GM18517 (cell line): ENCODE measurements around the gene RFLNA.
"Not testable (repeated sequence)": the region's sequence is repeated elsewhere in the genome, so short reads cannot be mapped to it uniquely, and the experiment has no call there.

Experiments
- ATAC-seq: cut with Tn5 transposase; IDR thresholded peaks from one replicate; pipeline ENCODE4 v1.9.1; 2021; ENCODE audit warnings: mild to moderate bottlenecking, moderate library complexity; ENCODE audit not compliant: unreplicated experiment

The RFLNA gene

GRCh38 chr12:124281309-124281708 is 13.6 kb upstream of the RFLNA start:
- no peak for ATAC-seq

GRCh38 chr12:124282287-124282686 is 12.6 kb upstream of the RFLNA start:
- ATAC-seq = no peak

- ATAC-seq = no peak
Observed at GRCh38 chr12:124283326-124283725, 11.6 kb upstream of the RFLNA start.

- no peak for ATAC-seq
Observed at GRCh38 chr12:124284368-124284767, 10.5 kb upstream of the RFLNA start.

GRCh38 chr12:124286414-124286813 is 8.5 kb upstream of the RFLNA start:
- no peak for ATAC-seq

- no peak for ATAC-seq
Observed at GRCh38 chr12:124286971-124287370, 7.9 kb upstream of the RFLNA start.

- ATAC-seq = no peak
Observed at GRCh38 chr12:124289634-124290600, 5.0 kb upstream of the RFLNA start.

GRCh38 chr12:124292385-124292784 is 2.5 kb upstream of the RFLNA start:
- no peak for ATAC-seq

GRCh38 chr12:124293286-124294003 is 1.4 kb upstream of the RFLNA start:
- no peak for ATAC-seq

- no peak for ATAC-seq
Observed at GRCh38 chr12:124295431-124296058, 652 bp downstream of the RFLNA start.

GRCh38 chr12:124296295-124296915 is 1.5 kb downstream of the RFLNA start:
- ATAC-seq = no peak

- no peak for ATAC-seq
Observed at GRCh38 chr12:124296916-124297351, 2.0 kb downstream of the RFLNA start.

GRCh38 chr12:124297389-124297788 is 2.5 kb downstream of the RFLNA start:
- ATAC-seq = no peak

- no peak for ATAC-seq
Observed at GRCh38 chr12:124297856-124298255, 3.0 kb downstream of the RFLNA start.

- ATAC-seq = no peak
Observed at GRCh38 chr12:124298685-124299410, 4.0 kb downstream of the RFLNA start.

GRCh38 chr12:124299628-124300388 is 4.9 kb downstream of the RFLNA start:
- no peak for ATAC-seq

- not testable (repeated sequence) for ATAC-seq
Observed at GRCh38 chr12:124300657-124301056, 5.8 kb downstream of the RFLNA start.

- ATAC-seq = no peak
Observed at GRCh38 chr12:124301084-124301654, 6.3 kb downstream of the RFLNA start.

- no peak for ATAC-seq
Observed at GRCh38 chr12:124302241-124302806, 7.4 kb downstream of the RFLNA start.
